CD4-positive, alpha-beta T cell treated with Interleukin-17A for 1 hour (primary cell): ENCODE measurements around the gene TPM4.
"Not testable (repeated sequence)": the region's sequence is repeated elsewhere in the genome, so short reads cannot be mapped to it uniquely, and the experiment has no call there.

ENCODE experiments used
- DNase-seq: peaks from one replicate; pipeline ENCODE4 v3.0.0-alpha.2; 2020

TPM4 gene

GRCh38 chr19:16099314-16099965 lies 23.1 kb downstream of the TPM4 start:
- DNase-seq = not testable (repeated sequence)

- DNase-seq = no peak
These were observed 24.2 kb downstream of the TPM4 start for GRCh38 chr19:16100524-16100923.

GRCh38 chr19:16104722-16105121 lies 28.4 kb downstream of the TPM4 start:
- no peak for DNase-seq

DNA sequence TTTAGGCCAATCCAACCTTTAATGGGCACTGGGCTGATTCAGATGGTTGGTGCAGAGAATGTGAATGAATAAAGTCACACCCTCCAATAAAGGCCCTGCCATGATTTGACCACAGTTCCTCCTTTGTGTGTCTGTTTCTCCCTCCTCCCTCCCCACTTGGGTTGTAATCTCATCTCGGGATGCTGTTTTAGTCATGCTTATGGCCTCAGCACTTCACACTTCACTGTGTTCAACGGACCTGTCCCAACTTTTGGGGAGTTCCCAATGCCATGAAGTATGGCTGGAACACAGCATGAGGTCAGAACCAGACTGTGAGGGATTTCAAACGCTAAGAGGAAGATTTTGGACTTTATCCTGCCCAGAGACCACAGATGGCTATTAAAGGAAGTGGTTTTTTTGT lies 29.8 kb downstream of the TPM4 start:
- DNase-seq = no peak

DNA sequence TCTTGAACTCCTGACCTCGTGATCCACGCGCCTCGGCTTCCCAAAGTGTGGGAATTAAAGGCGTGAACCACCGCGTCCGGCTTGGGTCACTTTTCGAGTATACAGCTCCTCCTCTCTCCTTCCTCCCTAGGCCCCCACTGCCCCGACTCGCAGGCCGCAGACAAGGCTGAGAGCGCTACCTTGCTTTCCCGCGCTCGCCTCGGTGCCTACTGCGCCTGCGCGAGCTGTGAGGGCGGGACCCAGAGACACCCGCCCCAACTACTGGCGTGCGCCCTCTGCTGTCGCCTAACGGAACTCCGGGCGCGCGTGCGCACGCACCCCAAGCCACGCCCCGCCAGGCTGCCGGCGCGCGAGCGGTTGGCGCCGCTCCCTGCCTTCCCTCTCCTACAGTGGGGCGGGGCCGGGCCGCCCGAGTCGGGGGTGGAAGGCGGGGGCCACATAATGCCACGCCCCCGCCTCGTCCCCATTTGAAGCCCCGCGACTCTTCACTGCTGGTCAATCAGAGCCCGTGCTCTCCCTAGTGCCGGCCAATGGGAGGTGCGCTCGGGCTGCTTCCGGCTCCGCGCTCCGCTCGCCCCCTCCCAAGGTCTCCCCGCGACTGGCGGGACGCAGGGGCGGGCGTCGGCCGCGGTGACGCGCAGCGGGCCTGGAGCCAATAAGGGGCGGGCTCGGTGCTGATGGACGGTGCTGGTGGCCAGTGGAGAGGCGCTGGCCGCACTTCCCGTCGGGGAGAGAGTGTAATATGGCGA lies 35.0 kb downstream of the TPM4 start, which contains the start of gene RAB8A:
RAB8A (plus strand) TSS at position 730 of the 749 bp plus-strand sequence; CDS start at position 743, 13 bp downstream.
- DNase-seq = peak; percentile 99

- DNase-seq = no peak
These were observed 35.8 kb downstream of the TPM4 start for GRCh38 chr19:16111909-16112752.

- no peak for DNase-seq
These were observed 36.5 kb downstream of the TPM4 start for GRCh38 chr19:16112778-16113177.

DNA sequence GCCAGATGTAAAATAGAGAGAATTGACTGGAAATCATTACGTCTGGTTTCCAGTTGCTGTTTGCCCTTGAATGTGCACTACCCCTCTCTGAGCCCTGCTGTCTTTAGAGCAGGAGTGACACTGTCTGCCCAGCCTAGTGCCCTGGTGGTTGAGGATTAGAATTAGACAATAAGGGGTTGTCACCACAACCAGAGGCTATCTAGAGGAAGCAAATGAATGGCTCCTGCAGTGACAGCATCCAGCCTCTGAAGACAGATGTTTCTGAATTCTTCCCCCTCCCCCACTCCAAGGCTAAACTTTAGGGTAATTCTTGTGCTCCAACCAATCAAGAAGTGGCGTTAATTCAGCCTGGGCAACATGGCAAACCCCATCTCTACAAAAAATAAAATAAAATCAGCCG lies 37.4 kb downstream of the TPM4 start:
- DNase-seq = no peak

DNA sequence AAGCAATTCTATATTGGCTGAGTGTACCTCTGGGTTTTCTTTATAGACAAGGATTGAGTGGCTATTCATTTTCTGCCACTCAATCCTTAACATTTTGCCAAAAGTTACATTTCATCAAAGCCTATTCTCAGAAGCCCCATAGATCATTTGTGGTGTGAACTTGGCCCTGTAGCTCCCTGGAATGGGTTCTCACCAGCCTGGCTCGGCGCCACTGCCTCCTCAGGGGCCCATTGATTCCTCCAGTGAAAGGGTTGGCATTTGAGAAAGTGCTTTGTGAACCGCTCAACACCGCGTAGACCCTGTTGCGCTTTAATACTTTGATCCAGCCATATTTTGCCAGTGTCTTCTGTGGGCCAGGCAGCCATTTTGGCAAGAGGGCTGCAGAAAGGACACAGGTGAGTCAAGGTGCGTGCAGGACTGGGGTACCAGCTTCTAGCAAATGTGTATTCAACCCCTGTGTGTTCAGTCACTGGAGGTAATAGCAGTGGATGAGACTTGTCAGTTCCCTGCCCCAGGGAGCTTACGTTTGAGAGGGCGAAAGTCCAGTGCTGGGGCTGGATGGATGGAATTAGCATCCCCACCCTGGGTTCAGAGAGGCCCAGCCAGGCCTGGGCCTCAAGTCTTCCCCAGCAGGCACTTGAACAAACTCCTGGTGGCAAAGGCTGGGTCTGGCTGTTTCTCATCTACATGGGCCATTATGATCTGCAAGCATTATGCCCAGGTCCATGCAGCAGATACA lies 39.2 kb downstream of the TPM4 start:
- no peak for DNase-seq

DNA sequence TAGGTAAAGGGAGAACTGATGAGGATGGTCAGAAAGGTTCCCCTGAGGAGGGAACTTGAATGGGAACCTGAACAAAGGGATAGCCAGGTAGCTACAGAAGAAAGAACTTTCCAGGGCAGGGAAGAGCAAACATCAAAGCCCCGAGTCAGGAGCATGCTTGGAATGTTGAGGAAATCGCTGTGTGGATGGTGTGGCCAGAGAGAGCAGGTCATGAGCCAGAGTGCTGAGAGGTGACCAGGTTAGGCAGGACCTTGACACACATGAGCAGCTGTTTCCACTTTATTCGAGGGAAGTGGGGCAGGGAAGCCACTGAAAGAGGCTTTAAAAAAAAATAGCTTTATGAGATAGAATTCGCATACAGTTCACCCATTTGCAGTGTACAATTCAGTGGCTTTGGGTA lies 39.8 kb downstream of the TPM4 start:
- no peak for DNase-seq

GRCh38 chr19:16117594-16118033 lies 41.3 kb downstream of the TPM4 start:
- DNase-seq = no peak

- peak; percentile 49 for DNase-seq
These were observed 42.3 kb downstream of the TPM4 start for GRCh38 chr19:16118489-16119033.

DNA sequence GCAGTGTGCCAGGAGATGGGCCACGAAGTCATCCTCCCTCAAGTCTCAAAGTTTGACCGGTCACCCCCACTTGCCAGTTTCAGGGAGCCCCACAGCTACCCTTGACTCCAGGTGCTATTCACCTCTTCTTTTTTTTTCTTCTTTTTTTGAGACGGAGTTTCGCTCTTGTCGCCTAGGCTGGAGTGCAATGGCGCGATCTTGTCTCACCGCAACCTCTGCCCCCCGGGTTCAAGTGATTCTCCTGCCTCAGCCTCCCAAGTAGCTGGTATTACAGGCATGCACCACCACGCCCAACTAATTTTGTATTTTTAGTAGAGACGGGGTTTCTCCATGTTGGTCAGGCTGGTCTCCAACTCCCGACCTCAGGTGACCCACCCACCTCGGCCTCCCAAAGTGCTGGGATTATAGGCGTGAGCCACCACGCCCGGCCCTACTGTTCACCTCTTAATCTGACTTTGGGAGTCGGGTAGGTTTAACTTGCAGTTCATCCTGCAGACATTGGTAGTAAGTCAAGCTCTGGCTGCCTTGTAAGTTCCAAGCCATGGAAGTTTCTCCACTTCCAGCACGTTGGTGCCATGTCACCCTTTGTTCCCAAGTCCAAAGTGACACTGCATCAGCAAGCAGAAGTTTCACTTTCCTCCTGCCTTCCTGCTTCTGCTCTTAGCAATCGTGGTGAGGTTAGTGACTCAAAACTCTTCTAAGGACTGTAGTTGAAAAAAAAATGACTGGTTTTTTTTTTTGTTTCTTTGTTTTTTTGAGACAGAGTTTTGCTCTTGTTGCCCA lies 43.0 kb downstream of the TPM4 start:
- DNase-seq = peak; percentile 64

DNA sequence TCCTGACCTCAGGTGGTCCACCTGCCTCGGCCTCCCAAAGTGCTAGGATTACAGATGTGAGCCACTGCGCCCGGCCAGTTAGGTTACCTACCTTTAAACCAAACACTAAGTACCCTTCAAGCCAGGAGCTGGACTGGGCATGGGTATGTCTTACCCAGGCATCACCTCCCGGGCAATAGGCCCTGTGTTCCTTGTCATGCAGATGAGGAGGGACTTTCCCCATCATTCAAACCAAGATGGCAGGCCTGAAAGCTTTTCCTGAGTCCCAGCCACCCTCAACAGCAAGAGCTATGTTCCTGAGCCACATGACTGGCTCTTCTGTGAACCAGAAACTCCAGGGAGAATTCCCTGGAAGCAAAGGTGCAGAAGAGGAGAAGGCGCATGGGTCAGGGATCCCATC lies 44.8 kb downstream of the TPM4 start:
- DNase-seq = no peak

DNA sequence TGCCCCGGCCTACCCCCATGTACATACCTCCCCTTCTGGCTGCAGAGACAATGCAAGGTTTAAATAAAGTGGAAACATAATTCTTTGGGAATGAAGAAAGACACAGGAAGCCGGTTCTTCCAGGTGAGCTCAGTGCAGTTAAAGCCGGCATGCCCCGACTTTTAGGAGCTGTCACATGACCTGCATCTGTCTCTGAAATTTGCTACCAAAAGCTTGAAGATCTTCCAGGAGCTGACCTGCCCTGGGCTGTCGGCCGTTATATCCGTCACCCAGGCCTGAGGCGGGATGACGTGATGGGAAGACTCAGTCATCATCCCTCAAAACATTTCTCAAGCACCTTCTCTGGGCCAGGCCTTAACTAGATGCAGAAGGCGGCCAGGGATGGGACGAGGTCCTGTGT lies 45.7 kb downstream of the TPM4 start:
- no peak for DNase-seq

DNA sequence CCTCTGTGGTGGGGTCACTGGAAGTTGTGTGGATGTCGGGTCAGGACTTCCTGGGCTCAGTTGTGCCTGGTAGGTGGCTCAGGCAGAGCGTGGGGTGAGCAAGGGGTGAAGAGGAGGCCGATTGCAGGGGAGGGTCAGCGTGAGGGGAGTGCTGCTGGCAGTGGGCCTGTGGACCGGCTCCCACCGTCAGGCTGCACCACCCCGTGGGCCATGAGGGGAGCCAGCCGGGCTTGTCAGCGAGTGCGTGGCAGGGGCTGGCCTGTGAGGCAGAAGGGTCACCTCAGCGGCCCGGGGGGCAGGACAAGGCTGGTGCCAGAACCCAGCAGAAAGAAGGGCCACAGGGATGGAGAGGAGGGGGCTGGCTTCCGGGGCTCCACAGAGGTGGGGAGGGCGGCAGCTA lies 48.7 kb downstream of the TPM4 start:
- DNase-seq = no peak

- DNase-seq = no peak
These were observed 49.6 kb downstream of the TPM4 start for GRCh38 chr19:16125737-16126495.

DNA sequence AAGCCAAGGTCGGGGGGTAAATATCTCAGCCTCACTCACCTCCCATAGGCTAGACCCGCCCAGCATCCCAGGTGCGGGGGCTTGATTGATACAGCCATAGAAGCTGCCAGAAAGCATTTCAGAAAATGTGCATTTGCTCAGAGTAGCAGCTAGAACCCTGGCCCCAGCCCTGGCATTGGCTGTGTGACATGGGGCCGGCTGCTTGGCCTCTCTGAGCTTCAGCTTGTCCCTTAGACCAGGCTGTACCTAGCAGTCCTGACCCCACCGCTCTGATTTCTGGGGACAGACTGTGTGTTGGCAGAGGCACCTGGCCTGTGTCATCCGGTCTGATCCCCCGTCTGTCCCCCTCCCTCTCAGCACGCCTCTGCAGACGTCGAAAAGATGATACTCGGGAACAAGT lies 50.8 kb downstream of the TPM4 start:
- DNase-seq = no peak

GRCh38 chr19:16127776-16128371 lies 51.6 kb downstream of the TPM4 start:
- no peak for DNase-seq

- DNase-seq = no peak
These were observed 55.4 kb downstream of the TPM4 start for GRCh38 chr19:16131648-16132047.
